GM23248 (cell line): ENCODE results near the gene BTBD19.

Experiments used
- EZH2 ChIP-seq: fragments of 200-600 bp; sonication (generic); IDR thresholded peaks from 2 replicates; pipeline ENCODE4 v1.6.1; 2018; ENCODE audit warnings: antibody characterized with exemption, mild to moderate bottlenecking; ENCODE audit not compliant: insufficient read depth, poor library complexity, severe bottlenecking
- EZH2phosphoT487 ChIP-seq: fragments of 200-600 bp; sonication (generic); IDR thresholded peaks from 2 replicates; pipeline ENCODE4 v1.6.1; 2018; ENCODE audit warnings: antibody characterized with exemption, moderate library complexity, mild to moderate bottlenecking, low read depth; ENCODE audit not compliant: insufficient read depth

DNA sequence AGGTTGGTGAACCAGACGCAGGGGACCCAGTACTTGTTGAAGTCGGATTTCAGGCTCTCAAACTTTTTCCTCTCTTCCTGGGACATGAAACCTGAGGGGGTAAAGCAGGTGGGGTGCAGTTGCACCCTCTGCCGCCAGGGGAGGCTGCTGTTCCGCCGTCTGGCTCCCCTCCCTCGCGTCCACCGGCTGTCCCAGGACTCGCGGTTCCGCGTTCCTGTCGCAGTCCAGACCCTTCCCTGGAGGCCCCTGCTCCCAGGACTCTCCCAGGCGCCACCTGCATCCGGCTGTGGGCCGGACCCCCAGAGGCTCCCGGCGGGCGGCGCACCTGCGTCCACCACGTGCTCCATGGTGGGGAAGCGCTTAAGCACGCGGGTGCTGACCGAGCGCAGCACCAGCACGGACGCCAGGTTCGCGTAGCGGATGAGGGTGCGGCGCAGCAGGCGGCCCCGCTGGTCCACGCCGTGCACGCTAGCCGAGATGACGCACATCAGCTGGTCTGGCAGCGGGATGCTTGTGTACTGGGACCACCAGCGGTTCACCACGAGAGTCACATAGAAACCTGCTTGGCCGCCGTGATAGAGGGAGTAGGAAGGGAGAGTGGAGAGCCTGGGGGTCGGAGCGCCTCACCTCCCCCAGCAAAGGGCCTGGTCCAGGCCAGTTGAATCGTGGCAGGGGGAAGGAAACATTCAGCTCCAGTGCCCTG lies 22.0 kb upstream of the BTBD19 start:
- TF ChIP-seq EZH2 (no peak), EZH2phosphoT487 (no peak)
